GM18502 (cell line): ENCODE data around the gene QARS1.
A peak's percentile ranks its signal among the peaks of the same experiment; 100 is the strongest.

Source experiments
- ATAC-seq: cut with Tn5 transposase; IDR thresholded peaks from one replicate; pipeline ENCODE4 v1.9.1; 2021; ENCODE audit warnings: mild to moderate bottlenecking; ENCODE audit not compliant: unreplicated experiment, poor library complexity

QARS1 gene

GRCh38 chr3:49121132-49121736 is 16.7 kb upstream of the QARS1 start:
- ATAC-seq, result no peak

- peak; percentile 79 for ATAC-seq
Observed at GRCh38 chr3:49120438-49121131, 16.0 kb upstream of the QARS1 start, which contains the start of gene USP19. USP19 (minus strand) TSS chr3:49120823; CDS start chr3:49119145, 1,678 bp downstream.

GRCh38 chr3:49120096-49120437 is 15.5 kb upstream of the QARS1 start:
- no peak for ATAC-seq

GRCh38 chr3:49119439-49119838 is 14.9 kb upstream of the QARS1 start:
- ATAC-seq, result no peak

- no peak for ATAC-seq
Observed at GRCh38 chr3:49119036-49119435, 14.5 kb upstream of the QARS1 start.

GRCh38 chr3:49112262-49112661 is 7.7 kb upstream of the QARS1 start:
- ATAC-seq, result no peak

GRCh38 chr3:49111347-49111746 is 6.8 kb upstream of the QARS1 start:
- ATAC-seq, result no peak

GRCh38 chr3:49110780-49111179 is 6.2 kb upstream of the QARS1 start:
- ATAC-seq, result no peak

- ATAC-seq, result no peak
Observed at GRCh38 chr3:49108346-49108745, 3.8 kb upstream of the QARS1 start.

- no peak for ATAC-seq
Observed at GRCh38 chr3:49104052-49104426, 518 bp downstream of the QARS1 start.

- ATAC-seq, result no peak
Observed at GRCh38 chr3:49100046-49100615, 4.4 kb downstream of the QARS1 start.

GRCh38 chr3:49098910-49099630 is 5.5 kb downstream of the QARS1 start:
- ATAC-seq, result no peak

- no peak for ATAC-seq
Observed at GRCh38 chr3:49098429-49098828, 6.1 kb downstream of the QARS1 start.

GRCh38 chr3:49093853-49094767 is 10.4 kb downstream of the QARS1 start, which contains the start of gene QRICH1:
QRICH1 (minus strand) TSS chr3:49094071; CDS start chr3:49077017, 17,054 bp downstream.
- ATAC-seq, result peak; percentile 77

GRCh38 chr3:49092938-49093852 is 11.4 kb downstream of the QARS1 start:
- ATAC-seq, result peak; percentile 40

GRCh38 chr3:49081429-49081828 is 23.1 kb downstream of the QARS1 start:
- ATAC-seq, result no peak

- ATAC-seq, result no peak
Observed at GRCh38 chr3:49079270-49079669, 25.3 kb downstream of the QARS1 start.

GRCh38 chr3:49076646-49077045 is 27.9 kb downstream of the QARS1 start:
- ATAC-seq, result no peak

- ATAC-seq, result no peak
Observed at GRCh38 chr3:49076116-49076515, 28.4 kb downstream of the QARS1 start.
